BLaER1 (cell line): ENCODE data around the gene TRIM66.

Experiments
- H3K27ac ChIP-seq: shearing (Covaris generic); formaldehyde crosslinking; 2 replicates; pipeline ENCODE4 v1.8.1; 2022
- H3K27me3 ChIP-seq: shearing (Covaris generic); formaldehyde crosslinking; 2 replicates; pipeline ENCODE4 v1.8.1; 2022
- H3K36me3 ChIP-seq: shearing (Covaris generic); formaldehyde crosslinking; 2 replicates; pipeline ENCODE4 v1.8.1; 2022
- H3K4me1 ChIP-seq: shearing (Covaris generic); formaldehyde crosslinking; 2 replicates; pipeline ENCODE4 v1.8.1; 2022
- H3K4me2 ChIP-seq: shearing (Covaris generic); formaldehyde crosslinking; 2 replicates; pipeline ENCODE4 v1.8.1; 2022
- H3K4me3 ChIP-seq: shearing (Covaris generic); formaldehyde crosslinking; 2 replicates; pipeline ENCODE4 v1.8.1; 2022
- H3K9ac ChIP-seq: shearing (Covaris generic); formaldehyde crosslinking; 2 replicates; pipeline ENCODE4 v1.8.1; 2022
- H3K9me3 ChIP-seq: shearing (Covaris generic); formaldehyde crosslinking; 2 replicates; pipeline ENCODE4 v1.8.1; 2022
- H4K20me1 ChIP-seq: shearing (Covaris generic); formaldehyde crosslinking; 2 replicates; pipeline ENCODE4 v1.8.1; 2022
- Cebpa-rat ChIP-seq: shearing (Covaris generic); IDR thresholded peaks from 2 replicates; pipeline ENCODE4 v1.8.1; 2022

The TRIM66 gene

GRCh38 chr11:8584511-8584910 lies 98.0 kb downstream of the TRIM66 start:
- no peaks in the 10 kb centered on the region for H4K20me1 ChIP-seq
- H3K4me3 ChIP-seq = no peak overlapping the region
- H3K27me3 ChIP-seq = no peaks in the 10 kb centered on the region
- H3K9ac ChIP-seq = no peak overlapping the region
- H3K9me3 ChIP-seq = no peaks in the 10 kb centered on the region
- TF ChIP-seq Cebpa-rat = no peak
- no peak overlapping the region for H3K4me2 ChIP-seq
- H3K4me1 ChIP-seq = peaks cover 4% of the 10 kb centered on the region; the same call in 1 of the 2 replicates
- no peaks in the 10 kb centered on the region for H3K36me3 ChIP-seq
- no peak overlapping the region for H3K27ac ChIP-seq

- Histone ChIP-seq H3K27me3 (no peaks in the 10 kb centered on the region), H3K9me3 (no peaks in the 10 kb centered on the region; the same call in 1 of the 2 replicates), H3K36me3 (no peaks in the 10 kb centered on the region), H3K4me2 (no peak overlapping the region), H3K4me1 (peaks cover 4% of the 10 kb centered on the region; the same call in 1 of the 2 replicates), H3K9ac (no peak overlapping the region), H3K4me3 (no peak overlapping the region), H3K27ac (no peak overlapping the region), H4K20me1 (no peaks in the 10 kb centered on the region)
- TF ChIP-seq Cebpa-rat = no peak
Observed at GRCh38 chr11:8584082-8584481, 98.4 kb downstream of the TRIM66 start.

- H3K36me3 ChIP-seq = no peaks in the 10 kb centered on the region
- peaks cover 4% of the 10 kb centered on the region; the same call in 1 of the 2 replicates for H3K4me1 ChIP-seq
- no peak overlapping the region for H3K9ac ChIP-seq
- H3K9me3 ChIP-seq = peaks cover 4% of the 10 kb centered on the region; the same call in 1 of the 2 replicates
- H4K20me1 ChIP-seq = no peaks in the 10 kb centered on the region
- H3K27me3 ChIP-seq = no peaks in the 10 kb centered on the region
- H3K4me2 ChIP-seq = no peak overlapping the region
- H3K27ac ChIP-seq = no peak overlapping the region
- H3K4me3 ChIP-seq = no peak overlapping the region
- TF ChIP-seq Cebpa-rat = no peak
Observed at GRCh38 chr11:8581300-8581699, 101.2 kb downstream of the TRIM66 start.

GRCh38 chr11:8577791-8578581 lies 104.5 kb downstream of the TRIM66 start:
- no peak overlapping the region for H3K4me3 ChIP-seq
- no peak for TF ChIP-seq Cebpa-rat
- H3K9me3 ChIP-seq = peaks cover 4% of the 10 kb centered on the region; the same call in 1 of the 2 replicates

GRCh38 chr11:8574798-8575197 lies 107.7 kb downstream of the TRIM66 start:
- no peak overlapping the region for H3K27ac ChIP-seq
- H3K4me2 ChIP-seq = no peak overlapping the region
- H3K27me3 ChIP-seq = no peaks in the 10 kb centered on the region
- peak; percentile 81 for TF ChIP-seq Cebpa-rat
- H3K9me3 ChIP-seq = peaks cover 4% of the 10 kb centered on the region; the same call in 1 of the 2 replicates
- H4K20me1 ChIP-seq = no peaks in the 10 kb centered on the region
- no peak overlapping the region for H3K9ac ChIP-seq
- H3K4me3 ChIP-seq = no peak overlapping the region
- no peaks in the 10 kb centered on the region for H3K4me1 ChIP-seq
- no peaks in the 10 kb centered on the region for H3K36me3 ChIP-seq

More at GRCh38 chr11:8577791-8578581, 104.5 kb downstream of the TRIM66 start:
- Histone ChIP-seq H3K36me3 (no peaks in the 10 kb centered on the region), H3K9ac (no peak overlapping the region), H3K4me2 (no peak overlapping the region), H3K27me3 (no peaks in the 10 kb centered on the region), H3K27ac (no peak overlapping the region), H4K20me1 (no peaks in the 10 kb centered on the region), H3K4me1 (peaks cover 4% of the 10 kb centered on the region; the same call in 1 of the 2 replicates)

- Histone ChIP-seq H3K4me2 (no peak overlapping the region), H3K4me1 (no peaks in the 10 kb centered on the region), H4K20me1 (no peaks in the 10 kb centered on the region), H3K9ac (no peak overlapping the region), H3K27ac (no peak overlapping the region), H3K4me3 (no peak overlapping the region), H3K36me3 (no peaks in the 10 kb centered on the region), H3K9me3 (peaks cover under 1% of the 10 kb centered on the region; the same call in 1 of the 2 replicates), H3K27me3 (no peaks in the 10 kb centered on the region)
- no peak for TF ChIP-seq Cebpa-rat
Observed at GRCh38 chr11:8573777-8574176, 108.7 kb downstream of the TRIM66 start.

GRCh38 chr11:8567602-8568198 lies 114.8 kb downstream of the TRIM66 start:
- Histone ChIP-seq H3K9me3 (no peaks in the 10 kb centered on the region), H3K36me3 (no peaks in the 10 kb centered on the region), H3K4me3 (no peak overlapping the region), H3K4me1 (no peaks in the 10 kb centered on the region), H3K4me2 (no peak overlapping the region), H3K9ac (no peak overlapping the region), H3K27me3 (no peaks in the 10 kb centered on the region), H3K27ac (no peak overlapping the region), H4K20me1 (no peaks in the 10 kb centered on the region)
- TF ChIP-seq Cebpa-rat = no peak

- H3K27me3 ChIP-seq = no peaks in the 10 kb centered on the region
- H3K4me3 ChIP-seq = no peak overlapping the region
- no peaks in the 10 kb centered on the region for H3K4me1 ChIP-seq
- no peak overlapping the region for H3K9ac ChIP-seq
- no peaks in the 10 kb centered on the region for H3K36me3 ChIP-seq
- peaks cover 2% of the 10 kb centered on the region; the same call in 1 of the 2 replicates for H3K9me3 ChIP-seq
- no peak overlapping the region for H3K4me2 ChIP-seq
- no peak overlapping the region for H3K27ac ChIP-seq
- no peaks in the 10 kb centered on the region for H4K20me1 ChIP-seq
- no peak for TF ChIP-seq Cebpa-rat
Observed at GRCh38 chr11:8566613-8567210, 115.8 kb downstream of the TRIM66 start.

- Histone ChIP-seq H3K27me3 (no peaks in the 10 kb centered on the region), H3K9ac (no peak overlapping the region), H3K36me3 (no peaks in the 10 kb centered on the region), H3K4me2 (no peak overlapping the region), H3K4me3 (no peak overlapping the region), H3K9me3 (peaks cover 10% of the 10 kb centered on the region; the same call in 1 of the 2 replicates), H3K27ac (no peak overlapping the region), H4K20me1 (no peaks in the 10 kb centered on the region), H3K4me1 (no peaks in the 10 kb centered on the region)
- no peak for TF ChIP-seq Cebpa-rat
Observed at GRCh38 chr11:8564526-8564925, 117.9 kb downstream of the TRIM66 start.
